Activated CD8-positive, alpha-beta memory T cell treated with anti-CD3 and anti-CD28 coated beads, Interleukin-2, amount 50 U/mL, for 4 hours (primary cell): ENCODE data around the gene LCE1E.

Experiments
- DNase-seq: peaks from one replicate; pipeline ENCODE4 v3.0.0-alpha.2; 2020

The LCE1E gene, protein sequence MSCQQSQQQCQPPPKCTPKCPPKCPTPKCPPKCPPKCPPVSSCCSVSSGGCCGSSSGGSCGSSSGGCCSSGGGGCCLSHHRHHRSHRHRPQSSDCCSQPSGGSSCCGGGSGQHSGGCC

DNA sequence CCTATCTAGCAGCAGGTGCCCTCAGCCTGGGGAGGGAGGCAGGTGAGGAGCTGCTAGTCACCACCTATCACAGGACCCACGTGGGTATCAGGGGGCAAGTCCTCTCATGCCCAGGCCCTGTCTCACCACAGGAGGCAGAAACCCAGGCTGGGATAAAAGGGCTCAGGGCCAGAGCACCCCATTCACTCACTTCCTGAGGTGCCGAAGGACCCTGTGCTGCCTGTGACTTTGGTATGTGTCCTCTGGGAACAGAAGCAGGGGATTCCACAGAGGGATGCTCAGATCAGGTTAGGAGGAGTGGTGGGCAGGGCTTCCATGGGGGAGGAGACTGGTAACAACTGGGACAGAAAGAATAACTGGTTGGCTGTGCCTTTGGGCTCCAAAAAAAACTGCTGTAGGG lies at the start of gene LCE1E:
Gene LCE1E (plus strand): TSS at position 181 of the 400 bp plus-strand sequence. CDS start 1,043 bp downstream, outside the sequence.
- no peak for DNase-seq

DNA sequence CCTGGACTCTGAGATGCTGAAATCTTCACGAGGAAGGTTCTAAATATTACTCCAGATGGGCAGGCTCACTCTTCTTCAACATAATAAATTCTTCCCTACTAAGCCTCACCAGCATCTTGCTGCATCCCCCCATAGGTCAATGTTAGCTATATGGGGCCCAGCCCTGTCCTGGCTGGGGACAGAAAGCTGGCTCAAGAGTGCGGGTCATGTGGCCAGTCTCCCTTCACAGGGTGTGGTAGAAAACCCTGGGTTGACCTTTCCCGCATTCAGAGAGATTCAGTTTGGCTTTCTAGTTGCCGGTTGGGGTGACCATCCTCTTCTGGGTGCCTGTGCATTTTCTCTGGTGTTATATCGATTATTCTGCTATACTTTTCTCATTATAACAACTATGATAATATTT lies 48.1 kb upstream of the LCE1E start:
- no peak for DNase-seq

DNA sequence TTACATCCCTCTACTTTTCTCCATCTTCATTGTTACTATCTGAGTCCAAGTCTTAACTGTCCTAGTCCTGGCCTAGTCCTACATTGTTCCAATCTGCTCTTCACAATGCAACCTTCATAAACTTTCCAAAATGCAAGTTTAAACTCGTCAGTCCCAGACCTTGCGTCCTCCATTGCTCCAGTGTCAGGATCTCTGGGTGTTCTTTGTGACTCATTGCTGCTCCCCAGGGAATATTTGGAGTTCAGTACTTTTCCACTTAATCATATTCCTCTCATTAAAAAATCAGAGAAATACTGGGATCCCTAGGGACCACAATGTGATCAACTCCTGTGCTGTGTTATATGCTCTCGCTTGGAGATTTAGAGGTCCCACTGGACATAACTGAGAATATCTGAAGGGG lies 46.2 kb upstream of the LCE1E start:
- no peak for DNase-seq

- no peak for DNase-seq
These were observed 44.4 kb upstream of the LCE1E start for GRCh38 chr1:152741656-152742055.

DNA sequence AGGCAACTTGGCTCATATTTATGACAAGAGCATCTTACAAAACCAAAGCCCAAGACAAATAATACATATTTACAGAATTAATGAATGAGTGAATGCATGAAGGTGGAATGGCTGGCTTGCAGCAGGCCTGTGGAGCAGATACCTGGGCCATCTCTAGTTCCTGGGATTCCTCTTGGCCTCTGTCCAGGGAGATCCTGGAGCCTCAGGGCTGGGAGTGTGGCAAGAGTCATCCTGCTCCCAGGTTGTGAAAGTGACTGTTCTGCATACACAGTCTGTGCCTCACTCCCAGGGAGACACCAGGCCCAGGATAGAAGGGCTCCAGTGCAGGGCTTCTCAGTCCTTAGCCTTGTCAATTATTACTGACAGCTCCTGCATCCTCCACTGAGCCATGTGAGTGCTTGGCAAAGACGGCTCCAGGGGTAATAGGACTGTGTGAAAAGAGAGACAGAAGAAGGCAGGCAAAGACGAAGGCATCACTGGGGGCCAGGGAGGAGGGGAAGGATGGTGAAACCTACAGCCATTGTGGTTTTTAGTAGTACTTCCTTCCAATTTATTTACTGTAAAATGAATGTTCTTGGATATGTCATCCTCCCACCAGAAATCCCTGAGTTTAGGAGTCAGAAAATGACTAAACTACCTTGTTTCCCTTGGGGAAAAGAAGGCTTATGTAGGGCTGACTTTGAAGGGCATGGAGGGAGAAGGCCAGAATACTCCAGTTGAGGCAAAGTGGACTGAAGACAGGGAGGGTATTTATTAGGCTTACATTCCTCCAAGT lies 42.5 kb upstream of the LCE1E start:
- DNase-seq = no peak

DNA sequence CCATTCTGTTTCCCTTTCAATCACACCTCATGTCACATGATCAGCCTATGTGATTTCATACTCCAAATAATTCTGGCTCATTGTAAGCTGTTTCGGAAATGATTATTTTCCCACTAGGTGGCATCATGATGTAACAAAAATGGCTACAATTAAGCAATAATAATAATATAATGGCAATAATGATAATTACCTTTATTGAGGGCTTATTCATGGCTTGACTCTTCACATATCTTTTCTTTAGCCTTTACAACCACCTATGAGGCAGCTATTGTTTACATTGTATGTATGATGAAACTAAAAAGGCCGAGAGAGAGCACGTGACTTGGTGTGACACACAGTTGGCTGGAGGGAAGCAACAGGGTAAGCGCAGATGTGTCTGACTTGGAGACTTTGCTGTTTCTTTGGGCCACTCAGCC lies 40.8 kb upstream of the LCE1E start:
- DNase-seq = no peak

DNA sequence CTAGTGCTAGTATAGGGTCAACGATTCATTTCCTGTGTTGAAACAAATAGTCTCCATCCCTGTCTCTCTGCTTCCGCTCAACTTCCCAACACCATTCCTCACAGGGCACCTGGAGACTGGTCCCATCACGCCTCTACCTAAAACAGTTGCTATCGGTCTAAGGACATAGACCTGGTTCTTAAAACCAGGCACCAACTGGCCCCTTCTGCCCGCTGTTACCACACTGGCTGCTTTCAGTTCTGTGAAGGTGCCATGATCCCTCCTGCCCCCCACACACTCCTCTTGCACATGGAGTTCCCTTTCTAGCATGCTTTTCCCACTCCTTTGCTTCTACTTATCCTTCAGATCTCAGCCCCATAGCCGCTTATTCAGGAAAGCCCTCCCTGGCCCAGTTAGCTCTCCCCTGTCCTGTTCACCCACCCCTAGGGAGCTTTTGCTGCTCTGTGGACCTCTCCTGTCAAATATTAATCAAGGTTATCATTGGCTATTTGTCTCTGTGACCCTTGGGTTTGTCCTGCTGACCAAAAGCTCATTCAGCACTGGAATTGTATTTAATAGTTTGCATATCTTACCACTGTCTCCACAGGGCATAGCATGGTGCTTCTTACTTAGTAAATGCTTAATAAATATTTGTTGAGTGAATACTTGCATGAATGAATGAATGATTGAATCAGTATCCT lies 40.2 kb upstream of the LCE1E start:
- no peak for DNase-seq

DNA sequence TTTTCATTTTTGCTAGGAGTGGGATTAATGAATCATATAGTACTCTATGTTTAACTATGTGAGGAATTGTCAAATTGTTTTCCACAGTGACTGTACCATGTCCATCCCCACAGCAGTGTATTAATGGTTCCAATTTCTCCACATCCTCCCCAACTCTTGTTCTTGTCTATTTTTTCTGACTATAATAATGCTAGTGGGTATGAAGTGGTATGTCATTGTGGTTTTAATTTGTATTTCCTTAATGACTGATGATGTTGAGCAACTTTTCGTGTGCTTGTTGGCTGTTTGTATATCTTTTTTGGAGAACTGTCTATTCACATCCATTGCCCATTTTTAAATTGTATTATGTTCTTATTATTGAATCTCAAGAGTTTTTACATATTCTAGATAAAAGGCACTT lies 38.2 kb upstream of the LCE1E start:
- DNase-seq = no peak

- no peak for DNase-seq
These were observed 33.8 kb upstream of the LCE1E start for GRCh38 chr1:152752225-152752624.

DNA sequence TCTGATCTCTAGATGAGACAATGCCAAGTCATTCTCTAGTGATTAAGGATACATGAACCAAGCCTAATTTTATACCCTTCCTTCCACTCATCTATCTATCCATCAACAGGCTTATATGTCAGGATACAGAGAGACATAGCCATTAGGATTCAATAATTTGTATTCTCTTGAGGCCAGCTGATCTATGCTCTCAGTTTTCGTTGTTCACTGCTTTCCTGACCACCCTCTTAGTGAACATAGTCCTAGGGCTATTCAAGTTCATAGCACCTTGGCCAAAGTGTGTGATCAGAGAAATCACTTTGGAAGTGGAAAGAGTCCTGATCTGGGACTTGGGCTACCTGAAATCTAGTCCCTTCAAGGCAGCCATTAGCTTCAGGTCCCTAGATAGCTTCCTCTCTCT lies 32.5 kb upstream of the LCE1E start:
- DNase-seq = no peak

DNA sequence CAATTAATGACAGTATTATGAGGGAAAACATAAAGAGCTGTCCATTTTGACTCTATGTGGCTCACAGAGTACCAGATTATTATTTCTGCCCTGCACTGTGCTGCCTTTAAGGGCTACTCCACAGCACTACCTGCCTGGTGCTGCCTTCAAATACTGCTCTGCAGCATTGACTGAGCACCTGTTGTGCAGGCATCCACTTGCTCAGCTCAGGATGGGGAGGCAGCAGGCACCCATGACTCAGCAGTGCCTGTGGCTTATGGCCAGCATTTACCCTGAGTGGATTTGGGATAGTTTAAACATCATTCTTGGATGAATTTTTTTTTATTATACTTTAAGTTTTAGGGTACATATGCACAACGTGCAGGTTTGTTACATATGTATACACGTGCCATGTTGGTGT lies 29.2 kb upstream of the LCE1E start:
- DNase-seq = no peak

DNA sequence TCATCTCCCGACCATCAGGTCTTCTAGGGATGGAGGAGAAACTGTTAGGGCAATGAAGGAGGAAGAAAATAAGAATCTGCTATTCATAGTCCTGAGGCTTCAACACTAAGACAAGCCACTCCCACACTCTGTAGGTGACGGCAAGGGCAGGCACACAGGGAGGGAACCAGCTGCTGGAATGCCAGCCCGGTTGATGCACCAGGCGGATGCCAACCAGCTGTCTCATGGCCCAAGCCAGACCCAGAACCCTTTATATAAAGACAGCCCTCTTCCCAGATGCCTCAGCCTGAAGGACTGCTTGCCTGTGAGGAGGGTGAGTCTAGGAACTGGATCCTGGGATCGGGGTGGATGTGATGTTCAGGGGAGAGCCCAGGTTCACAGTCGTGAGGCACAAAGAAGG lies 28.3 kb upstream of the LCE1E start, which contains the start of gene KPRP:
Gene KPRP (plus strand): TSS at position 279 of the 400 bp plus-strand sequence. CDS start 1,564 bp downstream, outside the sequence.
- DNase-seq = no peak

DNA sequence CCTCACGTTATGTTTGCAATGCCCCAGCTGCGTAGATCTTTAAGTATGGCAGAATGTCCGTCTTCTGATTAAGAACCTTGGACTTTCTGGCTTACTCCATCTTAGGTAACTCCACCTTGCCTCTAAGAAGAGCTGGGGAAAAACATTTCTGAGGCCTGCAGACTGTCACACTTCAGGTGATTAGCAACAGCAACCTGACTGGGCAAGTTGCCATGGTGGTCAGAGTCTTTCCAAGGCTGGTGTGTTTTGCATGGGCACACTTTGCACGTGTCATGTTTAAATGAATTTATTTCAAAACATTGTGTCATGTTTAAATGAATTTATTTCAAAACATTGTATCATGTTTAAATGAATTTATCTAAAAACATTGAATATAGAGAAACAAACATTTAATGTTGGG lies 27.4 kb upstream of the LCE1E start:
- no peak for DNase-seq

GRCh38 chr1:152759453-152760173 lies 26.4 kb upstream of the LCE1E start:
- DNase-seq = no peak

DNA sequence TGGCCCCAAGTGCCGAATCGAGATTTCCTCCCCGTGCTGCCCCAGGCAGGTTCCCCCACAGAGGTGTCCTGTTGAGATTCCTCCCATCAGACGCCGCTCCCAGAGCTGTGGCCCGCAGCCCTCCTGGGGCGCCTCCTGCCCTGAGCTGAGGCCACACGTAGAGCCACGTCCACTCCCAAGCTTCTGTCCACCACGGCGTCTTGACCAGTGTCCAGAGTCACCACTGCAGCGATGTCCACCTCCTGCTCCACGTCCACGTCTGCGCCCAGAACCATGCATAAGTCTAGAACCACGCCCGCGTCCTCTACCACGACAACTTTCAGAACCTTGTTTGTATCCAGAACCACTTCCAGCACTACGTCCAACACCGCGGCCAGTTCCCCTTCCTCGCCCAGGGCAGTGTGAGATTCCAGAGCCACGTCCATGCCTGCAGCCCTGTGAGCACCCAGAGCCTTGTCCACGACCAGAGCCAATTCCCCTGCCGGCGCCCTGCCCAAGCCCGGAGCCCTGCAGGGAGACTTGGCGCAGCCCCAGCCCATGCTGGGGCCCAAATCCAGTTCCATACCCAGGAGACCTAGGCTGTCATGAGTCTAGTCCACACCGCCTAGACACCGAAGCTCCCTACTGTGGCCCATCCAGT lies 25.4 kb upstream of the LCE1E start:
- DNase-seq = no peak

DNA sequence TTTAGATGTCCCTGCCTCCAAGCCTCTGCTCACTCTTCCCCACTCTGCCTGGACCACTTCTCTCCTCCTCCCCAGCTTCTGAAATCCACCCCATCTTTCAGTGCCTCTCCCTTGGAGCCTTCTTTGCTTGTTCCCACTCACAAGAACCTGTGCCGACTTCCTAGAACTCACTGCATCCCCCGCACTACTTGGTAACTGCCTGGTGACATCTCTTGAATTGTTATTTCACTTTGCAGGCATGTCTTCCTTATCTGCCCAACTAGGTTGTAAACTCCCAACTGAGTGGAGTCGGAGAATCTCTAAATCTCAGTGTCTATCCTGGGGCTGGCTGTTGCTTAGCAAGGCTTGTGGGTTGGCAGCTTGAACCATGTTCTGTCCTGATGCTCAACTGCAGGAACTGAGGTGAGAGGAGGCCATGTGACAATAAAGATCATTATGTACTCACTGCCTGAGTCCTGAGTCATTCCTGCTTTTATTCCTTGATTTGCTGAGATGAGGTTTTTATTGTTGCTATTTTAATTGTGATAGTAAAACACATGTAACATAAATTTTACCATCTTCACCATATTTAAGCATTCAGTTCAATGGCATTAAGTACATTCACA lies 24.3 kb upstream of the LCE1E start:
- no peak for DNase-seq

GRCh38 chr1:152768847-152769533 lies 17.1 kb upstream of the LCE1E start:
- DNase-seq = no peak

- no peak for DNase-seq
These were observed 15.6 kb upstream of the LCE1E start for GRCh38 chr1:152770411-152770810.

DNA sequence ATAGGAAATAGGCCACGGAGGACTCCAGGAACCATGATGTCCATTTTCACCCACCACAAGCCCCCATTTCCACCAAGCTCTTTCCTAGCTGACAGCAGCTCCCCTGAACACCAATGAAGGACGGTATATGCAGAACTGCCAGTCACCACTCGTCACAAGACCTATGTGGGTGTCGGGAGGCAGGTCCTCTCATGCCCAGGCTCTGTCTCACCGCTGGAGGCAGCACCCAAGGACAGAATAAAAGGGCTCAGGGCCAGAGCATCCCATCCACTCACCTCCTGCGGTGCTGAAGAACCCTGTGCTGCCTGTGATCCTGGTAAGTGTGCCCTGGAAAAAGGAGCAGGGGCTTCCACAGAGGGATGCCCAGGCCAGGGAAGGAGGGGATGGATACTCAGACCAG lies 11.2 kb upstream of the LCE1E start, which contains the start of gene LCE1F:
Gene LCE1F (plus strand): TSS at position 266 of the 400 bp plus-strand sequence. CDS start 1,232 bp downstream, outside the sequence.
- no peak for DNase-seq

- no peak for DNase-seq
These were observed 9.7 kb upstream of the LCE1E start for GRCh38 chr1:152776361-152776760.

DNA sequence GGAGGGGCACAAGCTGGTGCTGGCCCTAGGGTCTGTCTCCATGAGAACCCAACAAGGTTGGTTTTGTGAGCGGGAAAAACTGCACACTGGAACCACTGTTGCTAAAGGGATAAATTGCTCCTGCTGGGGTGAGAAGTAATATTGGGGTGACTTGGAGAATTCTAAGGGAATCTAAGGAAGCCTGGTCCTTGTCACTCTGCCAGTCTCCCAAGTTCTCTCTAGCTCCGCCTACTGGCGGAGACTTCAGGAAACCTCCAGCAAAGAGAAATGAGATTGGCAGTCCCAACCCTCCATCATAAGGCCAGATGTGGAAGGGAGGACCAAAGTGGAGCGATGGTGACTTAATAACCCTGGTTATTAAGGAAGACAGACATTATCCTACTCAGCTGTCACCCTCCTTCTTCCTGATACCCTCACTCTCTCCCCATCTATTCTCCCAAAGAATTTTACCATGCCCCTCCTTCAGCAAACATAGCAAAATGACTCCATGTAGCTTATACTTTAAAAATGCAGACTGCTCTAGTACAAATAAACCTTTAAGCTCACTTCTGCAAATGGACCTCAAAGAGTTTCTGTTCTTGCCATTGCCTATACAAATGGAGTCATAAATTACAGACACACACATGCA lies 8.4 kb upstream of the LCE1E start:
- DNase-seq = no peak
